Osteoblast (primary cell): ENCODE results near the gene STRN3. TPM values are rescaled to one million over a fixed set of nuclear protein-coding genes. Genes with fewer than 3 reads are reported as not detected.

Experiments used
- DNase-seq: peaks from one replicate; pipeline ENCODE4 v3.0.0; 2011; ENCODE audit warnings: low spot score, mixed read lengths; ENCODE audit not compliant: insufficient read length; ENCODE audit errors: missing footprints
- H2AFZ ChIP-seq: 2 replicates; pipeline ENCODE4 v1.6.0; 2011; ENCODE audit warnings: mild to moderate bottlenecking, low read length
- H3K27ac ChIP-seq: 2 replicates; pipeline ENCODE4 v1.5.1; 2011; ENCODE audit warnings: mild to moderate bottlenecking, low read depth, low read length, moderate library complexity
- H3K27me3 ChIP-seq: 2 replicates; pipeline ENCODE4 v1.6.0; 2012; ENCODE audit warnings: mild to moderate bottlenecking, control low read depth, inconsistent platforms, low read length, moderate library complexity; ENCODE audit not compliant: insufficient read depth
- H3K36me3 ChIP-seq: 2 replicates; pipeline ENCODE4 v1.5.1; 2011; ENCODE audit warnings: mild to moderate bottlenecking, low read length, control low read depth, moderate library complexity; ENCODE audit not compliant: insufficient read depth
- H3K4me1 ChIP-seq: 2 replicates; pipeline ENCODE4 v1.5.1; 2011; ENCODE audit warnings: mild to moderate bottlenecking, low read length, control low read depth, moderate library complexity; ENCODE audit not compliant: insufficient read depth
- H3K4me2 ChIP-seq: 2 replicates; pipeline ENCODE4 v1.6.0; 2011; ENCODE audit warnings: mild to moderate bottlenecking, low read length; ENCODE audit not compliant: insufficient read depth
- H3K4me3 ChIP-seq: fragments of 200-600 bp; sonication (generic); 3 replicates; pipeline ENCODE4 v1.5.1; 2012; ENCODE audit warnings: mild to moderate bottlenecking, low read length, inconsistent platforms; ENCODE audit not compliant: insufficient read depth
- H3K79me2 ChIP-seq: 2 replicates; pipeline ENCODE4 v1.6.0; 2012; ENCODE audit warnings: mild to moderate bottlenecking, low read length, control low read depth, inconsistent platforms; ENCODE audit not compliant: insufficient read depth
- H3K9me3 ChIP-seq: 2 replicates; pipeline ENCODE4 v1.5.1; 2011; ENCODE audit warnings: low read depth, low read length, control low read depth
- H4K20me1 ChIP-seq: 2 replicates; pipeline ENCODE4 v1.6.0; 2012; ENCODE audit warnings: mild to moderate bottlenecking, low read length, control low read depth; ENCODE audit not compliant: insufficient read depth
- CTCF ChIP-seq: IDR thresholded peaks from 2 replicates; pipeline ENCODE4 v1.5.1; 2011; ENCODE audit warnings: mild to moderate bottlenecking, low read depth, low read length, moderate library complexity; ENCODE audit errors: extremely low read depth
- total RNA-seq: library from RNA; depleted of rRNA; stranded (reverse); fragments of >200 nt; gene quantifications from 2 replicates; pipeline ENCODE4 v1.2.3, GENCODE V29; 2012

The STRN3 gene
- total RNA-seq, 1 donor, result 55.7 TPM

- Histone ChIP-seq H3K36me3 (no peaks in the 10 kb centered on the region), H3K4me1 (no peaks in the 10 kb centered on the region), H3K9me3 (no peaks in the 10 kb centered on the region), H4K20me1 (no peaks in the 10 kb centered on the region), H3K27ac (no peak overlapping the region), H2AFZ (no peak overlapping the region), H3K4me2 (no peak overlapping the region), H3K27me3 (peaks cover 36% of the 10 kb centered on the region), H3K4me3 (no peak overlapping the region), H3K79me2 (no peaks in the 10 kb centered on the region)
- no peak for TF ChIP-seq CTCF
- DNase-seq, result no peak
Measured at GRCh38 chr14:30864934-30865333, 161.2 kb downstream of the STRN3 start.

GRCh38 chr14:30861200-30861599 lies 165.0 kb downstream of the STRN3 start:
- no peak overlapping the region for H3K27ac ChIP-seq
- H3K4me2 ChIP-seq, result no peak overlapping the region
- H3K79me2 ChIP-seq, result no peaks in the 10 kb centered on the region
- TF ChIP-seq CTCF, result no peak
- no peak for DNase-seq
- H3K27me3 ChIP-seq, result peaks cover 34% of the 10 kb centered on the region
- H3K9me3 ChIP-seq, result no peaks in the 10 kb centered on the region
- no peaks in the 10 kb centered on the region for H4K20me1 ChIP-seq
- H3K4me1 ChIP-seq, result no peaks in the 10 kb centered on the region
- H3K4me3 ChIP-seq, result no peak overlapping the region
- H3K36me3 ChIP-seq, result no peaks in the 10 kb centered on the region
- no peak overlapping the region for H2AFZ ChIP-seq

GRCh38 chr14:30855345-30856037 lies 170.7 kb downstream of the STRN3 start:
- Histone ChIP-seq H4K20me1 (no peaks in the 10 kb centered on the region), H3K9me3 (no peaks in the 10 kb centered on the region), H3K27me3 (no peaks in the 10 kb centered on the region), H3K79me2 (no peaks in the 10 kb centered on the region), H3K4me3 (no peak overlapping the region), H3K27ac (no peak overlapping the region), H3K4me2 (no peak overlapping the region), H3K4me1 (no peaks in the 10 kb centered on the region), H3K36me3 (no peaks in the 10 kb centered on the region), H2AFZ (no peak overlapping the region)
- no peak for DNase-seq
- no peak for TF ChIP-seq CTCF

GRCh38 chr14:30854492-30854891 lies 171.7 kb downstream of the STRN3 start:
- H4K20me1 ChIP-seq, result no peaks in the 10 kb centered on the region
- TF ChIP-seq CTCF, result no peak
- H2AFZ ChIP-seq, result no peak overlapping the region
- H3K27me3 ChIP-seq, result no peaks in the 10 kb centered on the region
- H3K9me3 ChIP-seq, result no peaks in the 10 kb centered on the region
- no peaks in the 10 kb centered on the region for H3K79me2 ChIP-seq
- no peak overlapping the region for H3K27ac ChIP-seq
- no peaks in the 10 kb centered on the region for H3K4me1 ChIP-seq
- H3K4me2 ChIP-seq, result no peak overlapping the region
- H3K4me3 ChIP-seq, result no peak overlapping the region
- no peak for DNase-seq
- H3K36me3 ChIP-seq, result no peaks in the 10 kb centered on the region
